HL-60 (cell line): ENCODE results near the gene WDR83.

Experiments used
- CTCF ChIP-seq: IDR thresholded peaks from one replicate; pipeline ENCODE4 v1.5.1; 2011; ENCODE audit warnings: low read length, control low read depth, inconsistent platforms; ENCODE audit not compliant: insufficient read depth
- GABPA ChIP-seq: IDR thresholded peaks from 2 replicates; pipeline ENCODE4 v1.6.1; 2012; ENCODE audit warnings: low read depth
- POLR2AphosphoS5 ChIP-seq: IDR thresholded peaks from 2 replicates; pipeline ENCODE4 v1.6.1; 2012; ENCODE audit warnings: low read depth
- REST ChIP-seq: IDR thresholded peaks from 2 replicates; pipeline ENCODE4 v1.6.1; 2012; ENCODE audit warnings: low read depth; ENCODE audit not compliant: insufficient replicate concordance
- SPI1 ChIP-seq: IDR thresholded peaks from 2 replicates; pipeline ENCODE4 v1.6.1; 2012; ENCODE audit warnings: low read depth, mild to moderate bottlenecking, borderline replicate concordance

GRCh38 chr19:12706332-12706718 lies 39.7 kb downstream of the WDR83 start:
- TF ChIP-seq CTCF = no peak
- no peak for TF ChIP-seq POLR2AphosphoS5
- no peak for TF ChIP-seq SPI1
- TF ChIP-seq GABPA = no peak
- TF ChIP-seq REST = no peak
